Prostate gland (tissue), 2 donors: ENCODE results near the gene PTX3. TPM values are rescaled to one million over a fixed set of nuclear protein-coding genes. Genes with fewer than 3 reads are reported as not detected.

Experiments
- DNase-seq: peaks from one replicate; pipeline ENCODE4 v3.0.0-alpha.2; 2019; ENCODE audit warnings: low spot score
- H3K27ac ChIP-seq, 2 donors: fragments of 200-600 bp; sonication (generic); 2 replicates each; pipeline ENCODE4 v1.5.1; 2017 to 2019
- H3K27me3 ChIP-seq: fragments of 200-600 bp; sonication (generic); replicated peaks from 2 replicates; pipeline ENCODE4 v1.5.1; 2019; ENCODE audit not compliant: insufficient read depth
- H3K36me3 ChIP-seq, 2 donors: fragments of 200-600 bp; sonication (generic); 1 replicate in 1 of 2; 2 replicates in 1 of 2; pipeline versions ENCODE4 v1.5.1 to v1.8.1; 2017 to 2019
- H3K4me1 ChIP-seq: fragments of 200-600 bp; sonication (generic); replicated peaks from 2 replicates; pipeline ENCODE4 v1.5.1; 2019
- H3K4me3 ChIP-seq, 2 donors: fragments of 200-600 bp; sonication (generic); 2 replicates each; pipeline ENCODE4 v1.5.1; 2017 to 2019
- H3K9me3 ChIP-seq: fragments of 200-600 bp; sonication (generic); 2 replicates; pipeline ENCODE4 v1.5.1; 2017
- CTCF ChIP-seq, 4 experiments: fragments of 200-600 bp in 2 of 4; fragments of 450-650 bp in 2 of 4; sonication (generic) in 2 of 4; IDR thresholded peaks; 1 replicate in 3 of 4; 2 replicates in 1 of 4; pipeline ENCODE4 v1.5.1; 2016 to 2019; ENCODE audit warnings: antibody characterized with exemption in 4 of 4, mild to moderate bottlenecking in 2 of 4, moderate library complexity in 2 of 4
- POLR2A ChIP-seq: fragments of 450-650 bp; IDR thresholded peaks from one replicate; pipeline ENCODE4 v1.6.1; 2016; ENCODE audit warnings: antibody characterized with exemption, mild to moderate bottlenecking
- POLR2AphosphoS5 ChIP-seq: sonication (generic); formaldehyde crosslinking; IDR thresholded peaks from one replicate; pipeline ENCODE4 v1.6.1; 2017; ENCODE audit warnings: antibody characterized with exemption
- WGBS: methylation state at CpG from one replicate; pipeline ENCODE4 v1.1.5; 2018; 5-methylcytosine and 5-hydroxymethylcytosine counted together
- intact Hi-C: fragments of 100-400 bp; cut with DNase I; formaldehyde crosslinking; loops from one replicate; pipeline ENCODE4 v1.14.2; 2022
- total RNA-seq, 2 donors: library from RNA; depleted of rRNA; stranded (reverse); fragments of >200 nt; gene quantifications; one replicate each; pipeline ENCODE4 v1.1.0, GENCODE V29; 2016

PTX3 gene
- total RNA-seq, 2 donors from 2014 or later: 0.55 to 0.97 TPM

GRCh38 chr3:157491136-157491535, 54.5 kb downstream of the PTX3 start:
- no peak overlapping the region for H3K27ac ChIP-seq
- intact Hi-C loops: loop anchor here (5.0 kb wide), 1 partner anchor 284 kb away; no protein-coding TSS in a partner anchor
- no peaks in the 10 kb centered on the region for H3K9me3 ChIP-seq
- DNase-seq: no peak
- no peaks in the 10 kb centered on the region for H3K27me3 ChIP-seq
- H3K4me1 ChIP-seq: no peaks in the 10 kb centered on the region
- TF ChIP-seq POLR2A (no peak), CTCF (IDR thresholded peaks at IDR 0.05) (no peak), POLR2AphosphoS5 (no peak)
- WGBS: 81% methylated on average over 2 of the region's 2 CpGs
- H3K4me3 ChIP-seq: no peak overlapping the region
- no peaks in the 10 kb centered on the region for H3K36me3 ChIP-seq

Other genes starting within 250 kb of the PTX3 start
- gene VEPH1, start 66.6 kb downstream of the PTX3 start, total RNA-seq: 1 to 10 TPM; 1.4 to 3.4 TPM